Fibroblast of lung (primary cell): Measurements from ENCODE around the gene CCL17. TPM values are rescaled to one million over a fixed set of nuclear protein-coding genes. Genes with fewer than 3 reads are reported as not detected.

ENCODE experiments used
- DNase-seq, 2 donors: peaks; one replicate each; pipeline versions ENCODE4 v3.0.0 to v3.0.0-alpha.2; 2010; ENCODE audit warnings: low read depth in 2 of 2
- H2AFZ ChIP-seq: 2 replicates; pipeline ENCODE4 v1.5.1; 2012; ENCODE audit warnings: low read length, control low read depth, inconsistent platforms
- H3K27ac ChIP-seq: 2 replicates; pipeline ENCODE4 v1.5.1; 2011; ENCODE audit warnings: low read length, control low read depth; ENCODE audit not compliant: insufficient read depth
- H3K27me3 ChIP-seq: 2 replicates; pipeline ENCODE4 v1.5.1; 2011; ENCODE audit warnings: mild to moderate bottlenecking, low read length; ENCODE audit not compliant: control insufficient read depth, insufficient read depth
- H3K36me3 ChIP-seq: 2 replicates; pipeline ENCODE4 v1.5.1; 2011; ENCODE audit warnings: low read length; ENCODE audit not compliant: control insufficient read depth, insufficient read depth
- H3K4me1 ChIP-seq: 2 replicates; pipeline ENCODE4 v1.5.1; 2011; ENCODE audit warnings: low read length; ENCODE audit not compliant: control insufficient read depth, insufficient read depth; ENCODE audit errors: extremely low read depth
- H3K4me2 ChIP-seq: 2 replicates; pipeline ENCODE4 v1.5.1; 2011; ENCODE audit warnings: low read length, control low read depth; ENCODE audit not compliant: insufficient read depth; ENCODE audit errors: extremely low read depth
- H3K4me3 ChIP-seq, 4 experiments: fragments of 200-600 bp in 1 of 4; sonication (generic) in 1 of 4; replicated peaks in 1 of 4; 2 replicates each; pipeline ENCODE4 v1.5.1; 2011 to 2016; ENCODE audit warnings: low read length in 4 of 4, low read depth in 3 of 4, mild to moderate bottlenecking in 3 of 4, control low read depth in 2 of 4, inconsistent platforms in 1 of 4, mixed read lengths in 1 of 4; ENCODE audit not compliant: insufficient read depth in 1 of 4; ENCODE audit errors: control extremely low read depth in 1 of 4
- H3K79me2 ChIP-seq: 2 replicates; pipeline ENCODE4 v1.5.1; 2012; ENCODE audit warnings: mild to moderate bottlenecking, low read length, inconsistent platforms; ENCODE audit not compliant: control insufficient read depth, insufficient read depth
- H3K9ac ChIP-seq: 2 replicates; pipeline ENCODE4 v1.5.1; 2011; ENCODE audit warnings: mild to moderate bottlenecking, low read length, control low read depth; ENCODE audit not compliant: insufficient read depth
- H3K9me3 ChIP-seq: 2 replicates; pipeline ENCODE4 v1.5.1; 2012; ENCODE audit warnings: low read depth, low read length; ENCODE audit not compliant: control insufficient read depth, insufficient read depth
- H4K20me1 ChIP-seq: 2 replicates; pipeline ENCODE4 v1.5.1; 2011; ENCODE audit warnings: low read length; ENCODE audit not compliant: control insufficient read depth, insufficient read depth; ENCODE audit errors: extremely low read depth
- CTCF ChIP-seq, 2 donors: IDR thresholded peaks in 1 of 2; conservative IDR thresholded peaks in 1 of 2; 1 replicate in 1 of 2; 2 replicates in 1 of 2; pipeline ENCODE4 v1.5.1; 2011 to 2012; ENCODE audit warnings: low read length in 2 of 2, control low read depth in 1 of 2, inconsistent platforms in 1 of 2, low read depth in 1 of 2, mild to moderate bottlenecking in 1 of 2
- EZH2 ChIP-seq: IDR thresholded peaks from 2 replicates; pipeline ENCODE4 v1.5.1; 2012; ENCODE audit warnings: low read length, control low read depth, mild to moderate bottlenecking; ENCODE audit errors: missing control alignments
- polyA plus RNA-seq, 2 donors: library from polyadenylated mRNA; depleted of rRNA in 1 of 2; stranded (reverse) in 1 of 2; unstranded in 1 of 2; fragments of >200 nt; gene quantifications; 2 replicates each; pipeline ENCODE4 v1.2.1, GENCODE V29; 2011 to 2012; ENCODE audit warnings: missing spikeins in 1 of 2
- total RNA-seq: library from RNA; depleted of rRNA; stranded (reverse); fragments of >200 nt; gene quantifications from 2 replicates; pipeline ENCODE4 v1.2.1, GENCODE V29; 2014

CCL17 gene
- total and polyA plus RNA-seq, 2 donors (not counting 1 experiment from before 2014, with no cell fraction given) = not detected

GRCh38 chr16:57401943-57402640, 2.5 kb upstream of the CCL17 start:
- Histone ChIP-seq H3K36me3 (no peaks in the 10 kb centered on the region), H3K27me3 (peaks cover 3% of the 10 kb centered on the region), H3K9me3 (no peaks in the 10 kb centered on the region), H3K27ac (no peak overlapping the region), H3K9ac (no peak overlapping the region), H3K4me1 (no peaks in the 10 kb centered on the region), H3K4me2 (no peak overlapping the region), H3K4me3 (no peak overlapping the region), H3K79me2 (no peaks in the 10 kb centered on the region), H4K20me1 (no peaks in the 10 kb centered on the region), H2AFZ (no peak overlapping the region)
- no peak for DNase-seq
- no peak for TF ChIP-seq EZH2
- TF ChIP-seq CTCF (conservative IDR thresholded peaks at IDR 0.05 in 1 of 2, IDR thresholded peaks at IDR 0.05 in 1 of 2; ENCODE audit: low read depth in 1 of 2, low read length in 2 of 2) = no peak

- Histone ChIP-seq H3K27me3 (peaks cover 3% of the 10 kb centered on the region), H3K4me2 (no peak overlapping the region), H3K4me3 (no peak overlapping the region), H4K20me1 (no peaks in the 10 kb centered on the region), H3K4me1 (no peaks in the 10 kb centered on the region), H3K9me3 (no peaks in the 10 kb centered on the region), H3K79me2 (no peaks in the 10 kb centered on the region), H3K27ac (no peak overlapping the region), H3K36me3 (no peaks in the 10 kb centered on the region), H2AFZ (no peak overlapping the region), H3K9ac (no peak overlapping the region)
- TF ChIP-seq EZH2 = no peak
- TF ChIP-seq CTCF (conservative IDR thresholded peaks at IDR 0.05 in 1 of 2, IDR thresholded peaks at IDR 0.05 in 1 of 2; ENCODE audit: low read depth in 1 of 2, low read length in 2 of 2) = no peak
- no peak for DNase-seq
Measured at GRCh38 chr16:57405097-57405496, 530 bp downstream of the CCL17 start.

- no peak overlapping the region for H2AFZ ChIP-seq
- H3K4me1 ChIP-seq = no peaks in the 10 kb centered on the region
- H3K27ac ChIP-seq = no peak overlapping the region
- H3K36me3 ChIP-seq = no peaks in the 10 kb centered on the region
- peaks cover 3% of the 10 kb centered on the region for H3K27me3 ChIP-seq
- H3K4me2 ChIP-seq = no peak overlapping the region
- no peak overlapping the region for H3K9ac ChIP-seq
- no peak overlapping the region for H3K4me3 ChIP-seq
- no peaks in the 10 kb centered on the region for H4K20me1 ChIP-seq
- no peak for DNase-seq
- TF ChIP-seq CTCF (conservative IDR thresholded peaks at IDR 0.05 in 1 of 2, IDR thresholded peaks at IDR 0.05 in 1 of 2; ENCODE audit: low read depth in 1 of 2, low read length in 2 of 2) = no peak
- no peak for TF ChIP-seq EZH2
- H3K79me2 ChIP-seq = no peaks in the 10 kb centered on the region
- no peaks in the 10 kb centered on the region for H3K9me3 ChIP-seq
Measured at GRCh38 chr16:57406881-57407280, 2.3 kb downstream of the CCL17 start.
